ENCODE data around the gene IGFBP5.
A peak's percentile ranks its signal among the peaks of the same experiment; 100 is the strongest.

DNA sequence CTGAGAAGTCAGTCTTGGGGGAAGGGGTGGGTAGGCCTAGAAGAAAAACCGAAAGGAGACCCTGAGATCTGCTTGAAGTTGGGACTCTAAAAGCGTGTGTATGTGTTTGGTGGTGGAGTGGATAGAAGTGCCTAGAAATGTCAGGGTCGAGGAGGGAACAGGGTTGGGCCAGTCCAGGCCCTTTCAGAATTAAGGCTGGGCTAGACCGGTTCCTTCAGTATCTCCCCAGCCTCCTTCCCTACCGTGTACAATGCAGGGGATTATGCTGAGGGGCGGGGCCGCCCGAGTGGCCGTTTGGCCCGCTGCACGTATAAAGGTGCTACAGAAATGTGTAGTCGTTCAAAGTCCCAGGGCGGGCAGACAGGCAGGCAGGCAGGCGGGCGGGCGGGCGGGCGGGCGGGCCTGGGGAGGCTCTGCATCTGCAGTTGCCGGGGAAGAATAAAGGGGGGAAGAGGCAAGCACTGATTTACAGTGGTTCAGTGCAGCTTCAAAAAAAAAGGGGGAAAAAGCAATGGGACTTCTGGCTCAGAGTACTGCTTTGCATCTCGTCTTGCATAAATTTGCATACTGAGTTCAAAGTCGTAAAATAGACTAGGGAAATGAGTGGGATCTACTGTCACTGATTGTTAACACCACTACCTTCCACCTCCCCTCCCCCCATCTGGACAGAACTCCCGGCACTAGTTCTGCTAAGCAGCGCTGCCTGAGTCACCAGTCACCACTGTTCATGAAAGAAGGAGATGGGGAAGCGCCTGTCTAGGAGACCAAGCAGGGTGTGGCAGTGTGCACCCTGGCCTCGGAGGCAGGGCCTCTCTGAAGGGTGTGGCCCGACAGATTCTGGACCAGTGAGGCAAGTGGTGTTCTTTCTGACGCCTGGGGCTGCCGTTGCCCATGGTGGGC lies 58.5 kb downstream of the IGFBP5 start:
- TF ChIP-seq, protein P1, sequence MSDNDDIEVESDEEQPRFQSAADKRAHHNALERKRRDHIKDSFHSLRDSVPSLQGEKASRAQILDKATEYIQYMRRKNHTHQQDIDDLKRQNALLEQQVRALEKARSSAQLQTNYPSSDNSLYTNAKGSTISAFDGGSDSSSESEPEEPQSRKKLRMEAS (IDR thresholded peaks at IDR 0.05): peak; percentile 64
- TF ChIP-seq, protein P2, sequence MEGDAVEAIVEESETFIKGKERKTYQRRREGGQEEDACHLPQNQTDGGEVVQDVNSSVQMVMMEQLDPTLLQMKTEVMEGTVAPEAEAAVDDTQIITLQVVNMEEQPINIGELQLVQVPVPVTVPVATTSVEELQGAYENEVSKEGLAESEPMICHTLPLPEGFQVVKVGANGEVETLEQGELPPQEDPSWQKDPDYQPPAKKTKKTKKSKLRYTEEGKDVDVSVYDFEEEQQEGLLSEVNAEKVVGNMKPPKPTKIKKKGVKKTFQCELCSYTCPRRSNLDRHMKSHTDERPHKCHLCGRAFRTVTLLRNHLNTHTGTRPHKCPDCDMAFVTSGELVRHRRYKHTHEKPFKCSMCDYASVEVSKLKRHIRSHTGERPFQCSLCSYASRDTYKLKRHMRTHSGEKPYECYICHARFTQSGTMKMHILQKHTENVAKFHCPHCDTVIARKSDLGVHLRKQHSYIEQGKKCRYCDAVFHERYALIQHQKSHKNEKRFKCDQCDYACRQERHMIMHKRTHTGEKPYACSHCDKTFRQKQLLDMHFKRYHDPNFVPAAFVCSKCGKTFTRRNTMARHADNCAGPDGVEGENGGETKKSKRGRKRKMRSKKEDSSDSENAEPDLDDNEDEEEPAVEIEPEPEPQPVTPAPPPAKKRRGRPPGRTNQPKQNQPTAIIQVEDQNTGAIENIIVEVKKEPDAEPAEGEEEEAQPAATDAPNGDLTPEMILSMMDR (IDR thresholded peaks at IDR 0.05 in 2 of 3, conservative IDR thresholded peaks at IDR 0.05 in 1 of 3; ENCODE audit: borderline replicate concordance in 1 of 3, insufficient read depth in 1 of 3, low read depth in 2 of 3, low read length in 2 of 3): no peak
- TF ChIP-seq EZH2 (IDR thresholded peaks at IDR 0.05): no peak
- TF ChIP-seq POLR2AphosphoS5 (IDR thresholded peaks at IDR 0.05; ENCODE audit: low read depth, low read length): peak; percentile 39; the same call in 1 of the 2 replicates
- TF ChIP-seq JUND (IDR thresholded peaks at IDR 0.05): no peak; the same call in 1 of the 2 replicates
- 0 out of 2 replicates have a peak, but pooled peaks have one; percentile 27 for TF ChIP-seq RAD21 (IDR thresholded peaks at IDR 0.05; ENCODE audit: low read depth)
- TF ChIP-seq TCF7L2 (IDR thresholded peaks at IDR 0.05; ENCODE audit: borderline replicate concordance, extremely low read depth, insufficient read depth, insufficient read length): peak; percentile 30
- peak; percentile 86 for TF ChIP-seq SP1 (IDR thresholded peaks at IDR 0.05; ENCODE audit: low read depth)
- TF ChIP-seq, protein P3, sequence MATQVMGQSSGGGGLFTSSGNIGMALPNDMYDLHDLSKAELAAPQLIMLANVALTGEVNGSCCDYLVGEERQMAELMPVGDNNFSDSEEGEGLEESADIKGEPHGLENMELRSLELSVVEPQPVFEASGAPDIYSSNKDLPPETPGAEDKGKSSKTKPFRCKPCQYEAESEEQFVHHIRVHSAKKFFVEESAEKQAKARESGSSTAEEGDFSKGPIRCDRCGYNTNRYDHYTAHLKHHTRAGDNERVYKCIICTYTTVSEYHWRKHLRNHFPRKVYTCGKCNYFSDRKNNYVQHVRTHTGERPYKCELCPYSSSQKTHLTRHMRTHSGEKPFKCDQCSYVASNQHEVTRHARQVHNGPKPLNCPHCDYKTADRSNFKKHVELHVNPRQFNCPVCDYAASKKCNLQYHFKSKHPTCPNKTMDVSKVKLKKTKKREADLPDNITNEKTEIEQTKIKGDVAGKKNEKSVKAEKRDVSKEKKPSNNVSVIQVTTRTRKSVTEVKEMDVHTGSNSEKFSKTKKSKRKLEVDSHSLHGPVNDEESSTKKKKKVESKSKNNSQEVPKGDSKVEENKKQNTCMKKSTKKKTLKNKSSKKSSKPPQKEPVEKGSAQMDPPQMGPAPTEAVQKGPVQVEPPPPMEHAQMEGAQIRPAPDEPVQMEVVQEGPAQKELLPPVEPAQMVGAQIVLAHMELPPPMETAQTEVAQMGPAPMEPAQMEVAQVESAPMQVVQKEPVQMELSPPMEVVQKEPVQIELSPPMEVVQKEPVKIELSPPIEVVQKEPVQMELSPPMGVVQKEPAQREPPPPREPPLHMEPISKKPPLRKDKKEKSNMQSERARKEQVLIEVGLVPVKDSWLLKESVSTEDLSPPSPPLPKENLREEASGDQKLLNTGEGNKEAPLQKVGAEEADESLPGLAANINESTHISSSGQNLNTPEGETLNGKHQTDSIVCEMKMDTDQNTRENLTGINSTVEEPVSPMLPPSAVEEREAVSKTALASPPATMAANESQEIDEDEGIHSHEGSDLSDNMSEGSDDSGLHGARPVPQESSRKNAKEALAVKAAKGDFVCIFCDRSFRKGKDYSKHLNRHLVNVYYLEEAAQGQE (IDR thresholded peaks at IDR 0.05; ENCODE audit: low read depth): no peak
